Right renal cortex interstitium (tissue), 3 donors: ENCODE measurements around the gene ALKBH3. TPM values are rescaled to one million over a fixed set of nuclear protein-coding genes. Genes with fewer than 3 reads are reported as not detected.

Source experiments
- DNase-seq, 3 donors: peaks; one replicate each; pipeline ENCODE4 v3.0.0-alpha.2; 2013; ENCODE audit warnings: low read depth in 3 of 3, low spot score in 2 of 3
- polyA plus RNA-seq, 3 donors: library from polyadenylated mRNA; unstranded; fragments of 120-200 nt; gene quantifications; one replicate each; pipeline ENCODE4 v1.2.1, GENCODE V29; 2013; ENCODE audit not compliant: insufficient read length in 3 of 3

ALKBH3 gene
- polyA plus RNA-seq, 3 donors = 39.3 to 40.6 (median 39.8) TPM

DNA sequence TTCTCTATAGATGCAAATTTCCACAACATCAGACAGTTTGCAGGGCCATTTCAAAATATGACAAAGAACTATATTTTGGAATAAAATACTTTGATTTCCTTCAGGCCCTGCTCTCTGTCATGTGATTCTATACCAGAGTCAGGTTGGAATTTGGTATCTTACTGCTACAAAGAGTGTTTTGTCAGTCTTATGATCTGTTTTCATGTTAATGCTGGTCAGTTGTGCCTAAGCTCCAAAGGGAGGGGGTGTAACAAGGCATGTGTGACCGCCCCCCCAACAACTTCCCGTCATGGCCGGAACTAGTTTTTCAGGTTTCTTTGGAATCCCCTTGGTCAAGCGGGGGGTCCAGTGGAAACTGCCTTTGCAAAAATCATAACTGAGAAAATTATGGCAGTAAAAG is 76.9 kb downstream of the ALKBH3 start:
- DNase-seq = no peak

DNA sequence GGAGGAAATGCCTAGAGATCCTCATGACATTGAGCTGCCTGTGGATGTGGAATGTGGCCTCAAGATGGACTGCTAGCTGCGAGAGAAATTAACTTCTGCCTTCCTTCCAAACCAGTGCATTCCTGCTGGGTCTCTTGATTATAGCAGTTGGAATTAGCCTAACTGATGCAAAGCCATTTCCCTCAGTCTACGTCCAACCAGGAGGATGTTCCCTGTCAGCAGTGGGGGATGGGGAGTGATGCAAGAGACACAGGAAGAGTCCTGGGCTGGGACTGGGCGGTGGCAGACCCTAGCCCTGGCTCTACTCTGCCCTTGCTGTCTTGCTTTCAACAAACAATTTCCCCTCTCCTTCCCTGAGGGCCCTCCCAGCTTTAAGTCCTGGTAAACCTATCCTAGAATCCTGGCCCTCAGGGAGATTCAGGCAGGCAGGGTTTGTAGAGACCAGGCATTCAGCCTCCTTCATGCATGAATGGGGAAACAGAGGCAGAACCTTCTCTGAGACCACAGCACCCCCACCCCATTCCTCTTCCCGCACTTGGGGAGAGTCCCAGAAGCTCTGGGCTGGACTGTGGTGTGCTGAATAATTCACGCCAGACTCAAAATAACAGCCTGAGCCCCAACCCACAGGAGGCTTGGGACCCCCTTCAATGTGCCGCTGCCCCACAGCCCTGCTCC is 78.8 kb downstream of the ALKBH3 start:
- no peak for DNase-seq

DNA sequence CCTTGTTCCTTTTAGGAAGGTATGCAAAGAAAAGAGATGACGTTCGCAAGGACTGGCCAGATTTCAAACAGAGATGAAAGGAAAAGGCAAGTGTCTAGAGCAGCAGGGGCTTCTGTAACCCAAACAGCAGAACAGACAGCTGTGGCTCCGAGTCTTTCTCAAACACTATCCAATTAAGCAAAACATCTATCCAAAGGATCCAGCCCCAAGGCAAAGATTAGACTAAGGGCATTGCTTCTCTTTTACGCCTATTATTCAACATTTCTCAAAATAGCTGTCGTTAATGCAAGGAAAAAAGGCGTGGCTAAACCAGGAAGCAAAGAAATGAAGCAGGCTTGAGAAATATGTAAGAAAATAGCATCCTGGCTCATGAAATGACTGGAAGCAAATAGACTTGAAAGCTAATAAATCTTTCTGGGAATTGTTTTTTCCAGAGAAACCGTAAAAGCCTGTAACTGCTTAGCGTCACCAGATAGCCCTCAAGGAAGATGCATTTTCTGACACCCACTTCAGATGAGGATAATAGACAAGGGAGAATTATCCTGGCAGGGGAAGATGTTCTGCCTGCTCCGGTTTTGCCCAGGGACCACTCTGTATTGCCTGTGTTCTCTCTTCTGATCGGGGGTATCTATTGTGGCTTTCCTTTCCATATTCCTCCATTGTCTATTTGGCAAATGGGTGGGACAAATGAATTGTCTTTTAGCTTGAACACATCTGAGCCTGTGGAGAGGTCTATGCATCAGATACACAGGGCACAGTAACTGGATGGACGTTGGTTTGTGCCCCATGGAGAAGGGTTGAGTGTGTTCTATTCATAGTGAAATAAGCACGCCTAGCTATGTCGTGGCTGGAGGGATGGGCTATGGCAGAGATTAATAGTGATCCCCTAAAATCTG is 82.0 kb downstream of the ALKBH3 start:
- no peak for DNase-seq

DNA sequence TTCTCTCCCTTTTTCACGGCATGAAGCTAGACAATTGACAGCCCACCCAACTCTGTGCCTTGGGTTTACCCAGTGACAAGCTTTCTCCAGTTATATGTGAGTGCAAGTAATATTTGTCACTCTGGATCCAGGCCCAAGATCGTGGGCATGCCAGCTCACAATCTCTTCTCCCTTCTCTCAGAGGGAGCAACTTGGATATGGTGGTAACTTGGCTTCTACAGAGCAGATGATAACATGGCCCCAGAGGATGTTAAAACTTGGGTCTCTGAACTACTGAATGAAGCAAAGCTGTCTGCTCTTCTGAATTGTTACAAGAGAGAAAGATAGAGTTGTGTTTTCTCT is 82.6 kb downstream of the ALKBH3 start:
- no peak for DNase-seq

DNA sequence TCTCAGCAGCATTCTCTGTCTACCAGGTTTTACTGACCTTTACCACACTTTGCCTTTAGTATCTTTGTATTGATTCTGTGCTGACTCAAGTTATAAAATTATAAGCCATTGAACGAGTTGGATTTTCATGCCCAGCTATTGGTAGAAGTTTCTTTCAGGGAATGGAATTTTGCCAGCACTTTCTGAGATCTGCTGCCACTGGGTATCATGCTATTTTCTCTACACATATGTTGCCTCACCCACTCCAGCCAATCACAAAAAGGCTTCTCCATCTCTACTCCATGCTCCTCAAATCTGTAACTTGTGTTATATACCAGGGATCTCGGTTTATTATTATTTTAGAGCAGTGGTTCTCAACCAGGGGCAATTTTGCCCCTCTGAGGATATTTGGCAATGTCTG is 87.0 kb downstream of the ALKBH3 start:
- no peak for DNase-seq

DNA sequence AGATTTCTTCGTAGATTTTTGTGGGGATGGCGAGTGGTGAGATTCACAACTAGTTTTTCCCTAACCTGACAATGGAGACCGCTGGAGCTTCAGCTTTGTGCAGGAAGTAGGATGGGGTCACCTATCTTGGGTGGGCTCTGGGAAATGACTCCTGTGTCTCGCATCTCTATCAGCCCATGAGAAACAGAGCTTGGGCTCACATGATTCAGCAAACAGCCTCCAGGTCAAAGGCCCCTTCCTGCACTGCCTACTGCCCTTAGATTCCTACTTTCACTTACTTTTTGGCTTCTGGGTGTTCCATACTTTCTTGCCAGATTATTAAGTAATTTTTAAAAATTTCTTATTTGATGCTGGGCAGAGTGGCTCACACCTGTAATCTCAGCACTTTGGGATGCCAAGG is 88.1 kb downstream of the ALKBH3 start:
- DNase-seq = no peak

DNA sequence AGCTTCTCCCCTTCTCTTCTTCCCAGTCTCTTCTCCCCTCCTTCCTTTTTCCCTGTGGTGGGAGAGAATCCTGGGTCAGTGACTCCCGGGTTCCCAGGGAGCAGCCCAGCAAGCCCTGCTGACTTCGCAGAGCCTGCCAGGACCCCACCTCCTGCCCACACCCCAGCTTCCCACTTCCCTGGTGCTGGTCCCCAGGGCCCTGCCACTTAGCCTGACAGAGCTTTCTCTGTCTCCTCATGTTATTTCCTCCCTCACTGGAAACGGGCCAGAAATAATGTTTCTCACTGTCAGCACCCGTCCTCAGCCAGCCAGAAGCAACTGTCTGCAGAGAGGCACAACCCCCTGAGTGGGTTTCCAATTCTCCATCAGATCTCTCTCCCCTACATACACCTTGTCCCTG is 88.9 kb downstream of the ALKBH3 start:
- DNase-seq = no peak

Other genes with a start within 250 kb of the ALKBH3 start
- 10 to 100 TPM; 82.6 to 94.1 (median 90.1) TPM for gene HSD17B12, start 200.1 kb upstream of the ALKBH3 start, polyA plus RNA-seq
- 10 to 100 TPM in 1 of 3 donors, 1 to 10 TPM in 2; 8.6 to 10.5 (median 9.8) TPM for gene C11orf96, start 61.8 kb downstream of the ALKBH3 start, polyA plus RNA-seq
- under 1 TPM in 1 of 3 donors, not detected in 2; 0.08 TPM for gene ACCSL, start 167.2 kb downstream of the ALKBH3 start, polyA plus RNA-seq
- 10 to 100 TPM; 18.0 to 39.2 (median 25.2) TPM for gene ACCS, start 185.4 kb downstream of the ALKBH3 start, polyA plus RNA-seq
- gene EXT2, start 214.8 kb downstream of the ALKBH3 start, polyA plus RNA-seq = 10 to 100 TPM; 71.0 to 77.1 (median 72.4) TPM